HCT116 (cell line): ENCODE results near the gene NLRC5. TPM values are rescaled to one million over a fixed set of nuclear protein-coding genes. Genes with fewer than 3 reads are reported as not detected.

Source experiments
- ATAC-seq: fragments of 200-7000 bp; cut with Tn5 transposase; 2 replicates; pipeline ENCODE4 v1.9.1; 2020; ENCODE audit warnings: mild to moderate bottlenecking, moderate library complexity
- BruUV-seq: library from RNA; stranded (reverse); fragments of 400-500 nt; replicated peaks from 2 replicates; lab custom pipeline; 2021; lab: Mats Ljungman, UMichigan
- CTCF ChIA-PET: fragments of 300-600 bp; sonication (Branson Sonifier 250); formaldehyde crosslinking; loops from one replicate; lab custom pipeline; 2021; ENCODE audit warnings: antibody characterized with exemption; lab: Charles Lee
- POLR2A ChIA-PET: fragments of 300-600, 350-600 bp; sonication (Branson Sonifier 250); formaldehyde crosslinking; loops from one replicate; lab custom pipeline; 2021; ENCODE audit warnings: antibody characterized with exemption; lab: Charles Lee
- RAD21 ChIA-PET, 2 experiments: fragments of 300-600 bp; sonication (Branson Sonifier 250); formaldehyde crosslinking; loops; one replicate each; lab custom pipeline; 2023; ENCODE audit warnings: low total read pairs in 2 of 2; ENCODE audit not compliant: uncharacterized antibody in 2 of 2, unreplicated experiment in 2 of 2, low non-redundant PET in 1 of 2; lab: Charles Lee
- DNase-seq: peaks from one replicate; pipeline ENCODE4 v3.0.0-alpha.2; 2010; ENCODE audit warnings: low read depth, low spot score
- H2AFZ ChIP-seq: fragments of 200-600 bp; shearing (Covaris generic), sonication (generic); 2 replicates; pipeline ENCODE4 v1.6.1; 2017; ENCODE audit warnings: low read depth, mixed run types, mixed read lengths, antibody characterized with exemption, low read length; ENCODE audit not compliant: poor library complexity, severe bottlenecking
- H3K27ac ChIP-seq: 2 replicates; pipeline ENCODE4 v1.5.1; 2012; ENCODE audit warnings: low read depth, low read length
- H3K27me3 ChIP-seq: fragments of 200-600 bp; sonication (generic); 2 replicates; pipeline ENCODE4 v1.6.1; 2016; ENCODE audit warnings: mixed run types, low read length, mixed read lengths; ENCODE audit not compliant: insufficient read depth
- H3K36me3 ChIP-seq, 2 experiments: fragments of 200-500 bp in 1 of 2; fragments of 200-600 bp in 1 of 2; sonication (Bioruptor generic) in 1 of 2; sonication (generic) in 1 of 2; 2 replicates each; pipeline versions ENCODE4 v1.5.1 to v1.6.1; 2014 to 2016; ENCODE audit warnings: low read length in 2 of 2, inconsistent platforms in 1 of 2, mixed read lengths in 1 of 2, mixed run types in 1 of 2; ENCODE audit not compliant: insufficient read depth in 2 of 2, control insufficient read depth in 1 of 2
- H3K4me1 ChIP-seq, 2 experiments: fragments of 200-600 bp in 1 of 2; sonication (generic) in 1 of 2; 2 replicates each; pipeline versions ENCODE4 v1.5.1 to v1.6.1; 2012 to 2017; ENCODE audit warnings: low read length in 2 of 2, inconsistent platforms in 1 of 2, mild to moderate bottlenecking in 1 of 2, mixed read lengths in 1 of 2, mixed run types in 1 of 2, moderate library complexity in 1 of 2; ENCODE audit not compliant: insufficient read depth in 2 of 2, control insufficient read depth in 1 of 2
- H3K4me2 ChIP-seq: fragments of 200-600 bp; sonication (generic); 2 replicates; pipeline ENCODE4 v1.6.1; 2017; ENCODE audit warnings: mixed run types, low read length, mixed read lengths
- H3K4me3 ChIP-seq, 2 experiments: fragments of 200-600 bp in 1 of 2; sonication (generic) in 1 of 2; replicated peaks in 1 of 2; 2 replicates each; pipeline ENCODE4 v1.5.1; 2011 to 2016; ENCODE audit warnings: low read length in 2 of 2, control low read depth in 1 of 2, low read depth in 1 of 2, mild to moderate bottlenecking in 1 of 2, mixed read lengths in 1 of 2, mixed run types in 1 of 2
- H3K79me2 ChIP-seq: fragments of 200-600 bp; sonication (generic); 2 replicates; pipeline ENCODE4 v1.6.1; 2017; ENCODE audit warnings: mild to moderate bottlenecking, mixed run types, low read length, moderate library complexity, mixed read lengths; ENCODE audit not compliant: insufficient read depth
- H3K9ac ChIP-seq: fragments of 200-600 bp; sonication (generic); 2 replicates; pipeline ENCODE4 v1.6.1; 2016; ENCODE audit warnings: low read length, mixed read lengths
- H3K9me2 ChIP-seq: fragments of 200-600 bp; sonication (generic), shearing (Covaris generic); 2 replicates; pipeline ENCODE4 v1.6.1; 2017; ENCODE audit warnings: mixed run types, mild to moderate bottlenecking, moderate library complexity; ENCODE audit not compliant: insufficient read depth
- H3K9me3 ChIP-seq, 2 experiments: fragments of 200-500 bp in 1 of 2; fragments of 200-600 bp in 1 of 2; sonication (Bioruptor generic) in 1 of 2; sonication (generic) in 1 of 2; 2 replicates each; pipeline ENCODE4 v1.6.1; 2014 to 2017; ENCODE audit warnings: low read length in 2 of 2, mixed read lengths in 2 of 2, inconsistent platforms in 1 of 2, low read depth in 1 of 2, mild to moderate bottlenecking in 1 of 2, mixed run types in 1 of 2, moderate library complexity in 1 of 2; ENCODE audit not compliant: control insufficient read depth in 1 of 2, insufficient read depth in 1 of 2
- H4K20me1 ChIP-seq: fragments of 200-600 bp; sonication (generic), shearing (Covaris generic); 2 replicates; pipeline ENCODE4 v1.6.1; 2017; ENCODE audit warnings: mixed run types, mild to moderate bottlenecking, moderate library complexity; ENCODE audit not compliant: insufficient read depth
- ATF3 ChIP-seq: IDR thresholded peaks from 2 replicates; pipeline ENCODE4 v1.6.1; 2012
- CBX3 ChIP-seq: IDR thresholded peaks from 2 replicates; pipeline ENCODE4 v1.6.1; 2012; ENCODE audit warnings: low read depth
- CEBPB ChIP-seq: IDR thresholded peaks from 2 replicates; pipeline ENCODE4 v1.6.1; 2012; ENCODE audit warnings: low read depth
- EGR1 ChIP-seq: IDR thresholded peaks from 2 replicates; pipeline ENCODE4 v1.6.1; 2012; ENCODE audit warnings: low read depth
- EZH2 ChIP-seq: fragments of 200-600 bp; sonication (generic); IDR thresholded peaks from 2 replicates; pipeline ENCODE4 v1.6.1; 2017; ENCODE audit warnings: antibody characterized with exemption, mixed run types
- EZH2phosphoT487 ChIP-seq: fragments of 200-600 bp; IDR thresholded peaks from 2 replicates; pipeline ENCODE4 v1.6.1; 2018; ENCODE audit warnings: antibody characterized with exemption, borderline replicate concordance
- MAX ChIP-seq: IDR thresholded peaks from 2 replicates; pipeline ENCODE4 v1.6.1; 2012
- RAD21 ChIP-seq: IDR thresholded peaks from 2 replicates; pipeline ENCODE4 v1.6.1; 2012; ENCODE audit warnings: low read depth, mild to moderate bottlenecking
- SIN3A ChIP-seq: IDR thresholded peaks from 2 replicates; pipeline ENCODE4 v1.6.1; 2012; ENCODE audit warnings: low read depth
- SP1 ChIP-seq: IDR thresholded peaks from 2 replicates; pipeline ENCODE4 v1.6.1; 2012; ENCODE audit warnings: low read depth
- TCF7L2 ChIP-seq: IDR thresholded peaks from 2 replicates; pipeline ENCODE4 v1.7.0; 2011; ENCODE audit warnings: borderline replicate concordance, inconsistent platforms; ENCODE audit not compliant: insufficient read depth, insufficient read length; ENCODE audit errors: extremely low read depth
- ZNF274 ChIP-seq: fragments of 200-500 bp; sonication (Bioruptor generic); IDR thresholded peaks from 2 replicates; pipeline ENCODE4 v1.6.1; 2014; ENCODE audit warnings: mild to moderate bottlenecking, low read depth, low read length, inconsistent platforms
- intact Hi-C: fragments of 100-400 bp; cut with micrococcal nuclease; formaldehyde crosslinking; loops from 2 replicates; pipeline ENCODE4 v1.10.0; 2022
- total RNA-seq: library from RNA; stranded (reverse); gene quantifications from one replicate; pipeline ENCODE4 v1.2.1, GENCODE V29; 2021; ENCODE audit not compliant: unreplicated experiment

Gene NLRC5
- total RNA-seq, 1 experiment from 2014 or later: 10.4 TPM

GRCh38 chr16:56993204-56993603, 3.8 kb downstream of the NLRC5 start:
- H3K9me3 ChIP-seq: no peaks in the 10 kb centered on the region
- no peaks in the 10 kb centered on the region for H4K20me1 ChIP-seq
- H3K4me1 ChIP-seq: peaks cover 10 to 23% of the 10 kb centered on the region in 2 experiments; a peak in 3 of 4 replicates
- no peaks in the 10 kb centered on the region for H3K36me3 ChIP-seq
- H3K9ac ChIP-seq: no peak overlapping the region
- ChIA-PET CTCF (no interaction called here), POLR2A (no interaction called here), RAD21 (no interaction called here)
- no peaks in the 10 kb centered on the region for H3K79me2 ChIP-seq
- no peak for ATAC-seq
- H3K27me3 ChIP-seq: no peaks in the 10 kb centered on the region
- H3K27ac ChIP-seq: no peak overlapping the region
- H3K9me2 ChIP-seq: no peaks in the 10 kb centered on the region
- no TSS peak for BruUV-seq
- DNase-seq: no peak
- no peak overlapping the region for H3K4me3 ChIP-seq
- TF ChIP-seq SIN3A: no peak
- TF ChIP-seq TCF7L2: no peak
- TF ChIP-seq EZH2: no peak
- TF ChIP-seq RAD21: no peak
- no peak for TF ChIP-seq CEBPB
- intact Hi-C loops: no loop called here
- no peak overlapping the region for H3K4me2 ChIP-seq
- H2AFZ ChIP-seq: no peak overlapping the region

GRCh38 chr16:56994311-56994710, 5.0 kb downstream of the NLRC5 start:
- no peaks in the 10 kb centered on the region for H3K9me3 ChIP-seq
- intact Hi-C loops: no loop called here
- no peaks in the 10 kb centered on the region for H3K36me3 ChIP-seq
- no peak overlapping the region for H3K27ac ChIP-seq
- RAD21 ChIA-PET: no interaction called here
- TF ChIP-seq MAX (no peak), EZH2phosphoT487 (no peak), ATF3 (no peak), EGR1 (no peak), CBX3 (no peak), ZNF274 (no peak), SP1 (no peak)
- CTCF ChIA-PET: no interaction called here
- no peak overlapping the region for H3K9ac ChIP-seq
- DNase-seq: no peak
- H3K9me2 ChIP-seq: no peaks in the 10 kb centered on the region
- H3K79me2 ChIP-seq: no peaks in the 10 kb centered on the region
- H3K4me1 ChIP-seq: peaks cover 8 to 15% of the 10 kb centered on the region in 2 experiments; a peak in 2 of 4 replicates
- H4K20me1 ChIP-seq: no peaks in the 10 kb centered on the region
- BruUV-seq: no TSS peak
- ATAC-seq: no peak
- H3K4me3 ChIP-seq: no peak overlapping the region
- no peak overlapping the region for H2AFZ ChIP-seq
- no peak overlapping the region for H3K4me2 ChIP-seq
- no peaks in the 10 kb centered on the region for H3K27me3 ChIP-seq
- POLR2A ChIA-PET: no interaction called here
